ENCODE results near the gene GULP1. TPM values are rescaled to one million over a fixed set of nuclear protein-coding genes. Genes with fewer than 3 reads are reported as not detected.
"Not testable (repeated sequence)": the region's sequence is repeated elsewhere in the genome, so short reads cannot be mapped to it uniquely, and the experiment has no call there.

The GULP1 gene
- total and polyA plus RNA-seq, 4 donors = 25.3 to 78.2 (median 48.2) TPM

- no peak overlapping the region for H3K4me3 ChIP-seq (ENCODE audit: low read depth, low read length)
- no peaks in the 10 kb centered on the region for H3K27me3 ChIP-seq (ENCODE audit: control insufficient read depth, insufficient read depth, low read length)
- peak in 1 of 6 donors; percentile 22 for DNase-seq (ENCODE audit: low read depth in 4 of 6, low spot score in 6 of 6)
- no CpG with 5 or more reads among the region's 1 CpG for WGBS (ENCODE audit: insufficient coverage)
- H3K27ac ChIP-seq (ENCODE audit: low read depth, low read length) = no peak overlapping the region
- no peaks in the 10 kb centered on the region for H3K4me1 ChIP-seq (ENCODE audit: control insufficient read depth, insufficient read depth, low read length)
- no peaks in the 10 kb centered on the region for H3K36me3 ChIP-seq (ENCODE audit: control insufficient read depth, insufficient read depth, low read length)
- H3K9me3 ChIP-seq (ENCODE audit: control insufficient read depth, insufficient read depth, low read length) = no peaks in the 10 kb centered on the region
These were observed 304.4 kb downstream of the GULP1 start for GRCh38 chr2:188596054-188596453.

GRCh38 chr2:188598551-188598950, 306.9 kb downstream of the GULP1 start:
- DNase-seq (ENCODE audit: low read depth in 4 of 6, low spot score in 6 of 6) = peak in 4 of 6 donors; percentile 11 to 70 (median 32)
- Histone ChIP-seq H3K36me3 (ENCODE audit: control insufficient read depth, insufficient read depth, low read length) (no peaks in the 10 kb centered on the region), H3K9me3 (ENCODE audit: control insufficient read depth, insufficient read depth, low read length) (no peaks in the 10 kb centered on the region), H3K27me3 (ENCODE audit: control insufficient read depth, insufficient read depth, low read length) (no peaks in the 10 kb centered on the region), H3K4me3 (ENCODE audit: low read depth, low read length) (no peak overlapping the region), H3K27ac (ENCODE audit: low read depth, low read length) (peak overlapping the region; percentile 54), H3K4me1 (ENCODE audit: control insufficient read depth, insufficient read depth, low read length) (no peaks in the 10 kb centered on the region)
- no CpG with 5 or more reads among the region's 1 CpG for WGBS (ENCODE audit: insufficient coverage)

- H3K9me3 ChIP-seq (ENCODE audit: control insufficient read depth, insufficient read depth, low read length) = no peaks in the 10 kb centered on the region
- H3K27ac ChIP-seq (ENCODE audit: low read depth, low read length) = peak overlapping the region; percentile 54
- no peaks in the 10 kb centered on the region for H3K4me1 ChIP-seq (ENCODE audit: control insufficient read depth, insufficient read depth, low read length)
- no peaks in the 10 kb centered on the region for H3K27me3 ChIP-seq (ENCODE audit: control insufficient read depth, insufficient read depth, low read length)
- H3K36me3 ChIP-seq (ENCODE audit: control insufficient read depth, insufficient read depth, low read length) = no peaks in the 10 kb centered on the region
- DNase-seq (ENCODE audit: low read depth in 4 of 6, low spot score in 6 of 6) = peak in 1 of 6 donors; percentile 17
- no peak overlapping the region for H3K4me3 ChIP-seq (ENCODE audit: low read depth, low read length)
- no CpG with 5 or more reads among the region's 2 CpGs for WGBS (ENCODE audit: insufficient coverage)
These were observed 307.5 kb downstream of the GULP1 start for GRCh38 chr2:188599140-188599539.

- H3K4me3 ChIP-seq (ENCODE audit: low read depth, low read length) = no peak overlapping the region
- no peaks in the 10 kb centered on the region for H3K27me3 ChIP-seq (ENCODE audit: control insufficient read depth, insufficient read depth, low read length)
- no CpG with 5 or more reads among the region's 5 CpGs for WGBS (ENCODE audit: insufficient coverage)
- no peaks in the 10 kb centered on the region for H3K9me3 ChIP-seq (ENCODE audit: control insufficient read depth, insufficient read depth, low read length)
- no peaks in the 10 kb centered on the region for H3K36me3 ChIP-seq (ENCODE audit: control insufficient read depth, insufficient read depth, low read length)
- no peak overlapping the region for H3K27ac ChIP-seq (ENCODE audit: low read depth, low read length)
- no peak for DNase-seq (ENCODE audit: low read depth in 4 of 6, low spot score in 6 of 6)
- no peaks in the 10 kb centered on the region for H3K4me1 ChIP-seq (ENCODE audit: control insufficient read depth, insufficient read depth, low read length)
These were observed 309.0 kb downstream of the GULP1 start for GRCh38 chr2:188600536-188601210.

- Histone ChIP-seq H3K9me3 (ENCODE audit: control insufficient read depth, insufficient read depth, low read length) (no peaks in the 10 kb centered on the region), H3K27ac (ENCODE audit: low read depth, low read length) (peak overlapping the region; percentile 8), H3K36me3 (ENCODE audit: control insufficient read depth, insufficient read depth, low read length) (no peaks in the 10 kb centered on the region), H3K4me3 (ENCODE audit: low read depth, low read length) (no peak overlapping the region), H3K4me1 (ENCODE audit: control insufficient read depth, insufficient read depth, low read length) (no peaks in the 10 kb centered on the region), H3K27me3 (ENCODE audit: control insufficient read depth, insufficient read depth, low read length) (no peaks in the 10 kb centered on the region)
- WGBS (ENCODE audit: insufficient coverage) = no CpG with 5 or more reads among the region's 2 CpGs
- DNase-seq (ENCODE audit: low read depth in 4 of 6, low spot score in 6 of 6) = no peak
These were observed 309.7 kb downstream of the GULP1 start for GRCh38 chr2:188601391-188601790.

GRCh38 chr2:188601927-188602326, 310.3 kb downstream of the GULP1 start:
- H3K4me1 ChIP-seq (ENCODE audit: control insufficient read depth, insufficient read depth, low read length) = no peaks in the 10 kb centered on the region
- H3K27ac ChIP-seq (ENCODE audit: low read depth, low read length) = no peak overlapping the region
- no peak for DNase-seq (ENCODE audit: low read depth in 4 of 6, low spot score in 6 of 6)

GRCh38 chr2:188604579-188604978, 312.9 kb downstream of the GULP1 start:
- H3K36me3 ChIP-seq (ENCODE audit: control insufficient read depth, insufficient read depth, low read length) = no peaks in the 10 kb centered on the region
- H3K27ac ChIP-seq (ENCODE audit: low read depth, low read length) = no peak overlapping the region
- H3K27me3 ChIP-seq (ENCODE audit: control insufficient read depth, insufficient read depth, low read length) = no peaks in the 10 kb centered on the region
- no peaks in the 10 kb centered on the region for H3K4me1 ChIP-seq (ENCODE audit: control insufficient read depth, insufficient read depth, low read length)
- no peak overlapping the region for H3K4me3 ChIP-seq (ENCODE audit: low read depth, low read length)
- no peak for DNase-seq (ENCODE audit: low read depth in 4 of 6, low spot score in 6 of 6)
- WGBS (ENCODE audit: insufficient coverage) = no CpG with 5 or more reads among the region's 1 CpG
- H3K9me3 ChIP-seq (ENCODE audit: control insufficient read depth, insufficient read depth, low read length) = no peaks in the 10 kb centered on the region

More at GRCh38 chr2:188601927-188602326, 310.3 kb downstream of the GULP1 start:
- H3K9me3 ChIP-seq (ENCODE audit: control insufficient read depth, insufficient read depth, low read length) = no peaks in the 10 kb centered on the region
- no peaks in the 10 kb centered on the region for H3K27me3 ChIP-seq (ENCODE audit: control insufficient read depth, insufficient read depth, low read length)
- no peak overlapping the region for H3K4me3 ChIP-seq (ENCODE audit: low read depth, low read length)
- H3K36me3 ChIP-seq (ENCODE audit: control insufficient read depth, insufficient read depth, low read length) = no peaks in the 10 kb centered on the region

- not testable (repeated sequence) for H3K4me3 ChIP-seq (ENCODE audit: low read depth, low read length); H3K9me3 ChIP-seq (ENCODE audit: control insufficient read depth, insufficient read depth, low read length); H3K27me3 ChIP-seq (ENCODE audit: control insufficient read depth, insufficient read depth, low read length); H3K36me3 ChIP-seq (ENCODE audit: control insufficient read depth, insufficient read depth, low read length); H3K4me1 ChIP-seq (ENCODE audit: control insufficient read depth, insufficient read depth, low read length); H3K27ac ChIP-seq (ENCODE audit: low read depth, low read length); DNase-seq (ENCODE audit: low read depth in 4 of 6, low spot score in 6 of 6)
- 96% methylated on average over 34 of the region's 39 CpGs for WGBS (ENCODE audit: insufficient coverage)
These were observed 314.2 kb downstream of the GULP1 start for GRCh38 chr2:188605609-188606584.

GRCh38 chr2:188606596-188606995, 314.9 kb downstream of the GULP1 start:
- not testable (repeated sequence) for H3K27me3 ChIP-seq (ENCODE audit: control insufficient read depth, insufficient read depth, low read length); DNase-seq (ENCODE audit: low read depth in 4 of 6, low spot score in 6 of 6); H3K9me3 ChIP-seq (ENCODE audit: control insufficient read depth, insufficient read depth, low read length); H3K27ac ChIP-seq (ENCODE audit: low read depth, low read length); H3K36me3 ChIP-seq (ENCODE audit: control insufficient read depth, insufficient read depth, low read length); H3K4me1 ChIP-seq (ENCODE audit: control insufficient read depth, insufficient read depth, low read length); H3K4me3 ChIP-seq (ENCODE audit: low read depth, low read length)
- WGBS (ENCODE audit: insufficient coverage) = 98% methylated on average over 19 of the region's 30 CpGs

Measured in spinal cord (tissue), 10 donors.